GM21360 (cell line): ENCODE results near the gene NEAT1.

Experiments
- ATAC-seq: cut with Tn5 transposase; IDR thresholded peaks from one replicate; pipeline ENCODE4 v1.9.1; 2021; ENCODE audit warnings: mild to moderate bottlenecking, moderate library complexity; ENCODE audit not compliant: unreplicated experiment

Gene NEAT1

DNA sequence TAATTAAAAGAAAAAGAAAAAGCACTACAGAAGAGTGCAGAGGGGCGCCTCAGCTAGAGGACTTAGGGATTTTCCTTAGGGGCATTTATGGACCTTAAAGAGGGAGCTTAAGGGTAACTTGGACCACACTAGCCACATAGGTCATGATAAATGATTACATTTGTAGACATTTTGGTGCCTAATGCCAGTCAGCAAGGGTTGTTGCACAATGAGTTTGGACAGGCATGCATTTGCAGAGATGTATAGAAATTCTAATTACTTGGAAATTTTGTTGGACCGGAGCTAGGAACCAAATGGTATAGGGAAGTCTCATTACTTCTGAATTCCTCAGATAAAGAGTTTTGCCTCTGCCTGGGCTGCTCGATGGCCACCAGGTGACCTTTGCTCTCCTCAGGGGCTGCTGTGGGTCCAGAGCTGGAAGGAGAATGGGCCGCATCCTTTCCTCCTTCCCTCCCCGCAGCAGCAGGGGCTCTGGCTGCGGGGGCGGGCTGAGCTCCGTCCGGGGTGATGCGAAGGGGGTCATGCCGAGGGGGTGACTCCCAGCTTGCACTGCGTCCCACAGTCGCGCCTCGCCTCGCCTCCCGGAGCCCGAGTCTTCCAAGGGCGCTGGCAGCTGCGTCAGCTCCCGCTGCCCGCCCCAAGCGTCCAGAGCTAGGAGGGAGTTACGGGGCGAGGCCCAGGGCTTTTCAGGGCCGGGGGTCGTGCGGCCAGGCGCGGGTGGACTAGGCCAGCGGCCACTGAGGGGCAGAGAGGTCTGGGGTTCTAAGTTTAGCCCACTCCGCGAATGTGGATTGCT is 56.0 kb downstream of the NEAT1 start:
- no peak for ATAC-seq

DNA sequence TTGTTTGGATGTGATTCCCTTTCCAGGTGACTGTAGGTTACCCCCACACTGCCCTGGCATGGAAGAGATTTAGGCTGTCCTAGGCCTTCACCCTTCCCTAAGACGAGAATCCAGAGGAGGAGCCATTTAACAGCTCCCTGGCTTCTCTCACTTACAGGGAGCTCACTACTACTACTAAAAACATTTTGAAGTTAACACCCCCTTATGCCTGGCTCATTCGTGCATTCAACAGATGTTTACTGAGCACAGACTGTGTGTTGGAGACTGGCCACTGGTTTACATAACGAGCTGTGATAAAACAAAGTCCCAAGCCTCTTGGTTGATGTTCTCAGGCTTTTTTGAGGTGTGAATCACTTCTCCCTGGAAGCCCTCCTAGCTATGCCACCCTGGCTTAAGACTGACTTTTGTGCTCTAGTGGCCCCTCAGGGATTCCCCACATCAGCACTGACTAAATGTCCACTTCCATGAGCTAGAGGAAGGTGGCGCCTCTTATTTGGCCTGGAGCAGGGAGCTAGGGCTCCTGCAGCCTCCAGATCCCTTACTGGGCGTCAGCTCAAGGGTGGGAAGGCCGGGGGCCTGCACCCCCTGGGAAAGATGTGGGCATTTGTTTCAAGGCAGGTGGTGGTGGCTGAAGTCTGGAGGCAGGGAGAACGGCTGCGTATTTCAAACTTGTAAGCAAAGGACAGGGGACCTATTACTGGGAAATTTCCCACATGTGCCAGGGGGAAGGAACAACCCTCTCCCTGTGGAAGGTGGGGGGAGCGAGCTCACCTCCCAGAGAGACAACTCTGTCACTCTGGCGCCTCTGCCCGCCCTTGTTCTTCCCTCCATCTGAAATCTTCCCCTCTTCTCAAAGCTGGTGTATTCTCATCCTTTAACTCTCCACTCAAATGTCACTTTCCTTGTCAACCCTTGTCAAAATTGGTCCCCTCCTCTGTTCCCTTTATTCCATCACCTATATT is 56.9 kb downstream of the NEAT1 start:
- no peak for ATAC-seq

DNA sequence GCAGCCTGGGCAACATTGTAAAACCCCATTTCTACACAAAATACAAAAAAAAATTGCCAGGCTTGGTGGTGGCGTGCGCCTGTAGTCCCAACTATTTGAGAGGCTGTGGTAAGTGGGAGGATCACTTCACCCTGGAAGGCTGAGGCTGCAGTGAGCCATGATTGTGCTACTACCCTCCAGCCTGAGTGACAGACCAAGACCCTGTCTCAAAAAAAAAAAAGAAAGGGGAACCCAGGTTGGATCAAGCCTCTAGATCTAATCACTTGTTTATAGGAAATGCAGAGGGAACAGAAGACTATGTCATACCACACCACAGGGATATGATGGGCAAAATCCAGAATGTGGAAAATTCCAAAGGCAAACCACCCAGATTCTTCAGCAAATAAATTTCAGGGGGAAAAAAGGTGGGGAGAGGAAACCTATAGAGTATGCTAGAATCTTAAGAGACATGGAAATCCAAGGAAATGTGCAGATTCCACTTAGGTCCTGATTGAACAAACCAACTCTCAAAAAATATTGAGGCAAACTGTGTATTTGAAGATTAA is 59.8 kb downstream of the NEAT1 start:
- ATAC-seq = no peak

DNA sequence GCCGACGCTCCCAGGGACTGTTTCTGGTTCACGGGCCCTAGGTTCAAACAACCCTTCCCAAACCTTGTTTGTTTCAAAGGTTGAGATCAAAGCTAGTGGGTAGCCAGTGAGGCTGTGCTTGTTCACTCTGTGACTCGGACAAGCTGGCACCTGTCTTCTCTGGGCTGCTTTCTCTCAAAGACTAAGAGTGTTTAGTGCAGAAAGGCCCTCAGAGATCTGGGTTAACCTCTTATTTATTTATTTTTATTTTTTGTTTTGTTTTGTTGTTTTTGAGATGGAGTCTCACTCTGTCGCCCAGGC is 63.3 kb downstream of the NEAT1 start:
- no peak for ATAC-seq

DNA sequence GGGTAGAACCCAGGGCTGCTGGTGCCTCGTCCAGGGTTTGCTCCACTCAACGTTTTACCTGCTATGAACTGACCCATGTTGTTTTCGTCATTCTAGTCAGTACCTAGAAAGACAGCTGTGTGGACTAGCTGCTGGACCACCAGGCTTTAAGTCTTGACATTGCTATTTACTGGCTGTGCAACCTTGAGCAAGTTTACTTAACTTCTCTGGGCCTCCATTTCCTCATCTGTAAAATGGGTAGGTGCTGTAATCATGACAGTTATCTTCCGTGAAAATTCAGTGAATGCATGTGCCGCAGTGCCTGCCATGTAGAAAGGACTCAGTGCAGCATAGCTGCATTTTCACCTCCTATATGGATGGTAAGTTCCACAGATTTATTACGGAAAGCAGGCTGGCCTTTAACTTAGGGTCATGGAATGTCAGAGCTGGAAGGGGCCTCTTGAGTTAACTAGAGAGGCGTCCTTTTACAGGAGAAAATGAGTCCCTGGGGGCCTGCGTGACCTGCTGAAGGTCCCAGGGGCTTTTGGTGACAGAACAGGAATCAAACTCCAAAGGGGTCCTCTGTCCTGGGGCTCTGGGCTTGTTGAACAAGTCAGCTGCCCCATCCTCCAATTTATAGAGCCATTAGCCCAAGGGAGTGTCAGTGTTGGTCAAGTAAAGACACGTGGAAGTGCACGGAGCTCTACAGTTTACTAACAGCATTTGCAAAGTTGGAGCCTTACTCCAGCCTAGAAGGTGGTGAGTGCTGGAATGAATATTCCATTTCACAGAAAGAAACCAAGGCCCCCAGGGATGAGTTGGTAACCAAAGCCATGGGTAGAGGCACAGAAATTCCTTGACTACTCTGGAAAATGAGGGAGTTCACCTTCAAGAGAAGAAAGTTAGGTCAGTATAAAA is 64.2 kb downstream of the NEAT1 start:
- ATAC-seq = no peak

DNA sequence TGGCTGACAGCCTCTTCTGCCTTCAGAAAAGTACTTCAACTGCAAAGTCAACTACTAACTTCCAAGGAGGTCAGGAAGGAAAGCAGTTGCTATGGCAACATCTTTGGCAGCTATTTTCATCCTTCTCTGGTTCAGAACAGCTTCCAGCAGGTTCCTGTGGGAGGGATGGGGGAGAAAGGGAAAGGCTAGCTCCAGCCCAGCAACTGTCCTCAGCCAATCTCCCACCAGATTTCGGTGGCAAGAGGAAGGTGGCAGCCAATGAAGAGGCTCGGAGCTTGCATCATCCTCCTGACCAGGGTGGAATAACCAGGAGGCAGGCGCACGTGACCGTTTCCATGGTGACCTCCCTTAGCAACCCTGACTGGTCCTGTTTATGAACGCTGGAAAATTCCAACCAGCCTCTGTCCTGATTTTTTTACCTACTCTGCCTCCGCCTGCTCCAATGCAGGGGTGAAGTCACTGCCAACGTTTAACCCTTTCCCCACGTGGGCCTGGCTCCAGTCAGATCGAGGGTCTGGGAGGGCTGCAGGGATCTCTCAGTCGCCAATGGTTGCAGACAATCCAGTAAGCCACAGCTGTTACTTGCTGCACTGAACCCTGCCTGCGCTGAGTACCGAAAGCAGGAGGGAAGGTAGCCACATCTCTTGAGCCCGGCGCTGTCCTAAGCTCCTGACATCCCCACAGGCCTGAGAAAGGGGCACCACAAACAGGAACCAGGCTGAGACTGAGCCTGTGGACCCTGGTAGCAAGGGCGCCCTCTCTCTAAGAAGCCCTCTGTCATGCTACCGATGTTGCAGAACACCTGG is 65.1 kb downstream of the NEAT1 start:
- ATAC-seq = no peak

DNA sequence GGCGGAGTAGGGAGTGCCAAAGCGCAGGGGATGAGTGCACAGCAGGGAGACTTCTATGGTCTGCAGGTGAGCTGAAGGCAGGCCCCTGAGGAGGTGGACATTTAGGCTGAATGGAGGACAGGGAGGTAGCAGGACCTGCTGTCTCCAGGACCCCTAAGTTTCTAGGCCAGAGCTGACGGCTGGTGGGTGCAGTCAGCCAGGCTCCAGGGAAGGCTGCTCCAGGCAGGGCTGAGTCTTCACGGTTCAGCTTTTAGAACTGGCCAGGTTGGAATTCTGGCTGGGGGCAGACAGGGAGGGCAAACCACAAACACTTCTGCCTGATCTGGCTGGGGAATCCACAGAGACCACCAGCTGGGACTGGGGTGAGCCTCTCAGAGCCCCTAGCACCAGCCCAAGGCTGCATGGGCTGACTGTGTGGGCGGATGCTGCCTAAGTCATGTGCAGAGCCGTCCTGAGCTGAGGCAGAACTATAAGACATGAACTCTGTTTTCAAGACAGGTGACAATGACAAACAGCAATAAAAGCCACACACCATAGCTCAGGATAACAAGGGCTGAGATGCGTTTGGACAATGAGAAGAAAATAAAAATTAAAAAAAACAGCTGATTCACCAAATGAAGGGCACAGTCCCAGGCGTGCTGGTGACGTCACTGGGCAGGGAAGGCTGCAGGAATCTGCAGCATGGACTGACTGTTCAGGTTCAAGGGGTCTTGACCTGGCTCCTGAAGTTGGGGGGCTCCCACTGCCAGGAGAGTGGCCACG is 65.9 kb downstream of the NEAT1 start:
- no peak for ATAC-seq

DNA sequence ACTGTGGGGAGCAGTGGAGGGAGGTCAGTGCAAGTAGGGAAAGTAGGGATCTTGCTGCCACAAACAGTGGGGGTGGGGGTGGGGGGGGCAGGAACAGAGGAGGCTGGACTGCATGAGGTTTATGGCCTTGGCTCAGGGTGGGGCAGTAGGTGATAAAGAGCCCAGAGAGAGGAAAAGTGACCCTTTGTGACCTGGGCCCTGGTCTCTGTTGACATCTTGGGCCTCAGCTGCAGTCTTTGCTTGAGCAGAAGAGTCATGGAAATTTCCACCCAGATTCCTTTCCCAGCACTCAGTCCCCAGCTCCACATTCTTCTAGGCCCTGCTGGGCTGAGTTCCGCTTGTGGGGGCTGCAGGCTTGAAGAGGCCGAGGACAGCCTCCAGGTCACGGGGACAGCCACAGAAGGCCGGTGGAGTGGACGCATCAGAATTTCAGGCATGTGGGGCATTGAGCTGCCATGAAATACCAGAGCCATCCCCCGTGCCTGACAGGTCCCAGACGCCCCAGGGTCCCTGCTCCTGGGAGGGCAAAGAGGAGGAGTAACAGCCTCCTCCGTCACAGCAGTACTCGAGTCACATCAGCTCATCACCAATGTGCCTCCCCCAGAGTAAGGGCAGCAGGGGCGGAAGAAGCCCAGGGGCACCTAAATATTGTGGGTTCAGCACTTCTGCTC is 66.6 kb downstream of the NEAT1 start:
- no peak for ATAC-seq

DNA sequence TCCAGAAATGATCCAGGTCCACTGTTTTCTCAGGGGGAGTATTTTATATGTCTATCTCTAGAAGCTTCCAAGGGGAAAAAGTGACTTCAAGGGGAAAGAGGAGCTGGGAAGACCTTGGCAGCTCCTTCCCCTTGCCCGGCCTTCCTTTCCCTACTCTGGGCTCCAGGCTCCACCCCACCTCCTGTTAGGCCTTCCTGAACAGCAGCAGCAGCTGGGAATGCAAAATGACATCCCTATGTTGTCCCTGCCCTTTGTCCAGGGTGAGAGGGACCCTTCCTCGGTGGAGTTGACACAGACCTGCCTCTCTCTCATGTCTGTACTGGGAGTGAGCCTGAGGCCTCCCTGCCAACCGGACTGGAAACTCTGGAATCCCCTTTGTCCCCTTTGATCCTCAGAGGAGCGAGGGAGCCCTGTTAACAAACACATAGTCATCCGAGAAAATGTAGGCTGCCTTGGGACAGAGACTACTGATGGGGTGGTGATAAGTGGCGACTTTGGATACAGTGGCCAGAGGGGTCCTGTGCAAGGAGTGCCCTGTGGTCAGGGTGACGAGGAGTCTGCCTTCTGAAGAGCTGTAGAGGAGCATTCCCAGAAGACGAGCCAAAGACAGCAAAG is 67.2 kb downstream of the NEAT1 start:
- ATAC-seq = no peak

DNA sequence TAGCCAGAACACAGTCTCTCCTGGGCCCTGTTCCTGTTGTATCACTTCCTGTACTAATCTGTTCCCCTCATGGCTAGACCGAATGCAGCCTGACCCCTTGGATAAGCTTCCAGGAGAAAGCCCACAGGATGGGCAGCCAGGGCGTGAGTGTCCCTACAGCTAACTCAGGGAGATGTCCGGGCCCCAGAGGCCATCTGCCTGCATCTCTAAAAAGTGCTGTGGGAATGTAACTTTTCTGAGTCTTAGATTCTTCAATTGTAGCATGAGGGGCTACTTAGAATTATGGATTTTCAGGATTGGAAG is 68.5 kb downstream of the NEAT1 start:
- ATAC-seq = no peak

DNA sequence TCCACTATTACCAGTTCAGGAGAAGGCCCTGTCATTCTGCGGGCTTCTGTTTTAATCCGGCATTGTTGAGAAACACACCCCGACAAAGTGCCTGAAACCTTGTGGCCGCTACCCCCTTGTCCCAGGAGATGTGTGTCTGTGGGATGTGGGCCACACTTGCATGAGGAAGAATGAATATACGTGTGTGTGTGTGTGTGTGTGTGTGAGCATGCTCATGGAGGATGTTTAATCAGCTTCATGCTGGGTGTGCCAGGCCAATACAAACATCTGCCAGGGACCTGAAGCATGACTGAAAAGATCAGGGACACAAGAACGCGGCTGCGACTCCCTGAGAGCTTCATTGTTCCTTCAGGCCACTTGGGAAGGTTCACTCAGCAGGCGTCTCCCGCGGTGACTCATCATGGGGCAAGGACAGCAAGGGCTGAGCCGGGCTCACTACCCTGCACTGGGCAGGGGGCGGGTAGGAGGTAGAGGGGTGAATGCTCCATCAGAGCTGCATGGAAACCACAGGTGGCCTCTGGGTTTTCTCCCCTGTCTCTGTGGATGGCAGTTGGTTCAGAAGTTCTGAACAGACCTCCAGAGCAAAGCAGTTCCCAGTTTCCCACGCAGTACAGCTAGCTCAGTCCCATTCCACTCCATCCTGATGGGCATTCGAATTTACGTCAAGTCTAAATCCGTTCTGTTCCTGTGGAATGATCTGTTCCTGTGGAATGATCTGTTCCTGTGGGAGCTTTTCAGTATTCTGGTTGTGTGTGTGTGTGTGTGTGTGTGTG is 69.2 kb downstream of the NEAT1 start:
- no peak for ATAC-seq

DNA sequence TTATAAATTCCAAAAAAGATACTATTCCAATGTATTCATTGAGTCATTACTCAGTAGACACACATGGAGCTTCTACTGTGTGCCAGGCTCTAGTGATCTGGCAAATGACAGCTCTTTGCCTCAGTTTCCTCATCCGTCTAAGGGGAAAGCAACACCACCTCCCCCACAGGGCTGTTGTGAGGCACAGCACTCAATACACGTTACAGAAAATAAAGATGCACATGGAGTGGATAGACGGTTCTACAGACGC is 69.7 kb downstream of the NEAT1 start:
- ATAC-seq = no peak

DNA sequence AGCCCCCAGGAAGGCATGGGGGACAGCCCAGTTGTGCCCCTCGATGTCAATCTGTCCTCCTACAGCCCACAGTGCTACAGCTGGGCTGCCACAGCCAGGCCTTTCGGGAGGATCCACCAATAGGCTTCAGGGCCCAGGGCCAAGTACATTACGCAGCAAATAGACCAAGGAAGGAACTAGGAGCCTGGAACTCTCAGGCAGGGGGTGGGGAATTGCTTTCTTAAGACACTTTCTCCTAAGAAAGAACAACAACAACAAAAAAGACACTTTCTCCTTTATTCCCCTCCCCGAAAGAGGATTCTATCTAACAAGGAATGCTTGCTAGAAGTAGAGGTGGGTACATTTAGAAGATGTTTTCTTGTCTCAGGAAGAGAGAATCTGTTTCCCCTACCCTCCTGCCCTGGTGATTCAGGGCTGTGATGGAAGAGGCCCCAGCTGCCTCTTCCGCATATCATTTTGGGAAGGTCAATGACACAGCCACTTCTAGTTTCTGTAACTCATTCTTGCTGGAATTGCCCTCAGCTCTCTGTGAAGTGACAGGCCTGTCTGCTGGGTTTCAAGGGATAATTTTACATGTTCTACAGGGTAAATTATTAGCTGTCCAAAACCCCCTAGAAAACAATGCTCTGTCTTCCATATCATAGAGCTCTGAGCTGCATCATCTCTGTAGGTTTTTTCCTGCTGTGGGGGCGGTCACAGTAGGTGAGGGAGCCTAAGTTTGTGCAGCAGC is 70.2 kb downstream of the NEAT1 start:
- ATAC-seq = no peak

DNA sequence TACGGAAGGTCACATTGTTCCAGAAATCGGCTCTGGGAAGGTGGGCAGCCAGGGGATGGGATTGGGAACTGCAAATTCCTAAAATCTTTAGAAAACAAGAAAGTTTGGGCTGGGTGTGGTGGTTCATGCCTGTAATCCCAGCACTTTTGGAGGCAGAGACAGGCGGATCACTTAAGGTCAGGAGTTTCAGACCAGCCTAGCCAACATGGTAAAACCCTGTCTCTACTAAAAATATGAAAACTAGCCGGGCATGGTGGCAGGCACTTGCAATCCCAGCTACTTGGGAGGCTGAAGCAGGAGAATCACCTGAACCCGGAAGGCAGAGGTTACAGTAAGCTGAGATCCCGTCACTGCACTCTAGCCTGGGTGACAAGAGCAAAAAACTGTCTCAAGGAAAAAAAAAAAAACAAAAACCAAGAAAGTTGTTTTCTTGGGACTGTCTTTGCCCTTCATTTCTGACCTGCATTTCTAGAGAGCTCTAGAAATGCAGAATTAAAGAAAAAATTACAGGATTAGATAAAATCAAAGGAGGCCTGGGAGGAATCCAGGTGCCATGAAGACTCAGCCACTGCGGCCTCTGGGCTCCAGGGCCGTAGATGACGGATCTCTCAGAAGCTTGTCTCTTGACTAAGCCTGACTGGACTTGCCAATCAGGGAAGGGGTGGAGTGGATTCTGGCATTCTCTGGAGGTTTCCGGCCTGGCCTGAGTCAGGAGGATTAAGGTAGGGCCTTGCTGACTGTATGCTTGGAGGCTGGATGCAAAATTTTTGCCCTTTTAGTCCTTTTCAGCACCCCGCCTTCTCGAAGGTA is 71.0 kb downstream of the NEAT1 start:
- ATAC-seq = no peak
